Osteocyte (in vitro differentiated cells): ENCODE data around the gene PRKN. TPM values are rescaled to one million over a fixed set of nuclear protein-coding genes. Genes with fewer than 3 reads are reported as not detected.

Experiments
- DNase-seq: peaks from one replicate; pipeline ENCODE4 v3.0.0; 2021; ENCODE audit warnings: mixed read lengths; ENCODE audit not compliant: unreplicated experiment; ENCODE audit errors: extremely low spot score
- H3K27ac Mint-ChIP-seq: one replicate; pipeline ENCODE4 v1.8.0; 2021; ENCODE audit warnings: mild to moderate bottlenecking, mixed read lengths; ENCODE audit not compliant: unreplicated experiment
- H3K27me3 Mint-ChIP-seq: one replicate; pipeline ENCODE4 v1.8.0; 2021; ENCODE audit warnings: mixed read lengths; ENCODE audit not compliant: unreplicated experiment
- H3K36me3 Mint-ChIP-seq: one replicate; pipeline ENCODE4 v1.8.0; 2021; ENCODE audit warnings: mixed read lengths; ENCODE audit not compliant: unreplicated experiment
- H3K4me1 Mint-ChIP-seq: one replicate; pipeline ENCODE4 v1.8.0; 2021; ENCODE audit warnings: mixed read lengths; ENCODE audit not compliant: unreplicated experiment
- H3K4me3 Mint-ChIP-seq: one replicate; pipeline ENCODE4 v1.8.0; 2021; ENCODE audit warnings: mild to moderate bottlenecking, moderate library complexity, mixed read lengths; ENCODE audit not compliant: unreplicated experiment
- H3K9me3 Mint-ChIP-seq: one replicate; pipeline ENCODE4 v1.8.0; 2021; ENCODE audit warnings: mixed read lengths; ENCODE audit not compliant: unreplicated experiment
- CTCF ChIP-seq: fragments of 200-600 bp; sonication (generic); IDR thresholded peaks from 2 replicates; pipeline ENCODE4 v1.5.0; 2021; ENCODE audit warnings: antibody characterized with exemption, mild to moderate bottlenecking, moderate library complexity
- total RNA-seq: library from RNA; stranded (reverse); gene quantifications from 2 replicates; pipeline ENCODE4 v1.2.1, GENCODE V29; 2021

PRKN gene
- total RNA-seq, 1 donor from 2014 or later, result 13.4 TPM

DNA sequence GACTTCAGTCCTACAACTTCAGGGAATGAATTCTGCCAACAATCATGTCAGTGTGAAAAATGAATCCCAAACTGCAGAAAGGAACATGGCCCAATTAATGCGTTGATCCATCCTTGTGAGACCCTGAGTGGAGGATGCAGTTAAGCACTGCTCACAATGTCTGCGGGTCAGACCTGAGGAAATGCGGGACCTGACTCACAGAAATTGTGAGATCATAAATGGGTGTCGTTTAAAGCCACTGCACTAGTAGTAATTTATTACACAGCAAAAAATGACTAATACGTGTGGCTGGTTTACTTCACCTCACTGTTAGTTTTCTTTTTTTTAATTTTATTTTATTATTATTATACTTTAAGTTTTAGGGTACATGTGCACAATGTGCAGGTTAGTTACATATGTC is 505.0 kb downstream of the PRKN start:
- DNase-seq, result no peak
- H3K9me3 Mint-ChIP-seq, result no peaks in the 10 kb centered on the region
- TF ChIP-seq CTCF, result no peak
- H3K4me3 Mint-ChIP-seq, result no peak overlapping the region
- no peaks in the 10 kb centered on the region for H3K36me3 Mint-ChIP-seq
- H3K27ac Mint-ChIP-seq, result no peak overlapping the region
- H3K27me3 Mint-ChIP-seq, result no peaks in the 10 kb centered on the region
- no peaks in the 10 kb centered on the region for H3K4me1 Mint-ChIP-seq

GRCh38 chr6:162220876-162221275 is 506.7 kb downstream of the PRKN start:
- no peak overlapping the region for H3K4me3 Mint-ChIP-seq
- DNase-seq, result no peak
- TF ChIP-seq CTCF, result no peak
- H3K36me3 Mint-ChIP-seq, result no peaks in the 10 kb centered on the region
- H3K9me3 Mint-ChIP-seq, result no peaks in the 10 kb centered on the region
- H3K27me3 Mint-ChIP-seq, result no peaks in the 10 kb centered on the region
- H3K27ac Mint-ChIP-seq, result no peak overlapping the region
- H3K4me1 Mint-ChIP-seq, result no peaks in the 10 kb centered on the region

GRCh38 chr6:162219266-162219665 is 508.3 kb downstream of the PRKN start:
- H3K36me3 Mint-ChIP-seq, result no peaks in the 10 kb centered on the region
- no peaks in the 10 kb centered on the region for H3K4me1 Mint-ChIP-seq
- no peak for DNase-seq
- no peaks in the 10 kb centered on the region for H3K27me3 Mint-ChIP-seq
- no peak overlapping the region for H3K4me3 Mint-ChIP-seq
- H3K9me3 Mint-ChIP-seq, result no peaks in the 10 kb centered on the region
- no peak overlapping the region for H3K27ac Mint-ChIP-seq
- TF ChIP-seq CTCF, result no peak

DNA sequence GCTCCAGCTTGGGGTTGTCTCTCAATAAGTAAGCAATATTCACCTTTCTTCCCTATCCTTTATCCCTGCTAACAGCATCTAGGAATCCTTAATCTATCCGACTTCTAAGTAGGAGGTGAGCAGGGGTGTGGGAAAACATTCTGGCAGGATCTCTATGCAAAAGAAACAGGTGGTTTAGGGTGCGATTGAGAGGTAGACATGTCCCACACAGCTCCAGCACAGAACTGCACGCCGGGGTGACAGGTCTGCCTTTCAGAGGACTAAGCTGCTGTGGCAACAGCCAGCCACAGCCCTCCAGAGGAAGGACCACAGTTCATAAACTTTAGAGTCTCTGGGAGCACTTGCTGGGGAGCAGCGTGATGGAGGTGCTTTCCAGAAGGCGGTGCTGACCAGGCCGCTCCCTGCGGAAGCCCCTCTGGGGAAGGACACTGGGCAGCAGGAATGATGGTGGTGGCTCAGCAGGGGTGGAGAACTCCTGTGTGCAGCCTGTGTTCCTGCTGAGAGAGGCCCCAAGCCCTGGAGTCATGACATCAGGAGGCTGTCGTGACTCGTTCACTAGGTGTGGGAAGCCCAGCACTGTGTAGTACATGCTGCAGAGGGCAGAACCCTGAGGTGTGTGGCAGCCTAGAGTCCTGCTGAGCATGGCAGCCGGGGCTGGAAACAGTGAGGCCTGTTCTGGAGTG is 509.6 kb downstream of the PRKN start:
- TF ChIP-seq CTCF, result no peak
- no peak for DNase-seq
- Mint-ChIP-seq H3K4me1 (no peaks in the 10 kb centered on the region), H3K4me3 (no peak overlapping the region), H3K36me3 (no peaks in the 10 kb centered on the region), H3K27me3 (no peaks in the 10 kb centered on the region), H3K9me3 (no peaks in the 10 kb centered on the region), H3K27ac (no peak overlapping the region)

- Mint-ChIP-seq H3K27me3 (no peaks in the 10 kb centered on the region), H3K4me1 (no peaks in the 10 kb centered on the region), H3K27ac (no peak overlapping the region), H3K4me3 (no peak overlapping the region), H3K9me3 (no peaks in the 10 kb centered on the region), H3K36me3 (no peaks in the 10 kb centered on the region)
- TF ChIP-seq CTCF, result no peak
- no peak for DNase-seq
These were observed 510.5 kb downstream of the PRKN start for GRCh38 chr6:162217058-162217457.
